ENCODE results near the gene TNFAIP2. TPM values are rescaled to one million over a fixed set of nuclear protein-coding genes. Genes with fewer than 3 reads are reported as not detected.

TNFAIP2 gene
- total and polyA plus RNA-seq, 9 of the 15 experiments (the other 6 are each of a cell fraction or from before 2014, with no cell fraction given): 22.6 to 68.6 (median 44.6) TPM

DNA sequence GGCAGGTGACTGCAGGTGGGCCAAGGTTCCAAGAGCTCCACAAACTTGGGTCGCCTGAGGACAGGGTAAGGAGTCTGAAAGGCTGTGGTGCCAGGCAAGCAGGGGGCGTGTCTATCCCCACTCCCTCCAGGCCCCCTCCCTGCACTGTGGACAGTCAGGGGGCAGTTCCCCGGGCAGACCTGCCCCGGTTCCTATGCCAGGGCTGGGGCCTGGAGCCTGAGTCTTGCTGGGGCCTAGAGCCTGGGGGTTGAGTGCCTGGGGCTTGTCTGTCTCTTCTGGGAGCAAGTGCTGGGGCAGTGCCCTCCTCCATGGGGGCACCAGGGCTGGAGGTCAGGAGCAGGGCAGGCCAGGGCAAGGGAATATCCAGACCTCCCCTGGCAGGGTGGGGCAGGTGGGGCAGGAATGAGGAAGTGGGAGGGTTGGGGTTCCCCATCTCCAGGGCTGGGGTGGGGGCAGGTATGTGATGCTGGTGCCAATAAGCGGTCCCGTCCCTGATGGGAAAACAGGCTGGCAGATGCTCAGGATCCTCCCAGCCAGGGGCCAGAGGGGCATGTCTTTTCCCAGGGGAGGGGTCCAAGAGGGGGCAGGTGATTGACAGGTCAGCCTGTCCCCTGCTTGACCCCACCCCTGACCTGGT lies 11.9 kb upstream of the TNFAIP2 start:
- peak overlapping the region in 1 of 2 experiments; percentile 87; a peak in 2 of 4 replicates for H3K9ac ChIP-seq (ENCODE audit: insufficient read depth in 1 of 2, low read depth in 2 of 2, low read length in 2 of 2)
- intact Hi-C loops (cut with micrococcal nuclease) (no loop called here), in situ Hi-C loops (cut with MboI) (no loop called here)
- H3K27me3 ChIP-seq (ENCODE audit: control insufficient read depth in 2 of 2, insufficient read depth in 2 of 2, low read length in 2 of 2): no peaks in the 10 kb centered on the region
- H4K20me1 ChIP-seq (replicated peaks; ENCODE audit: control insufficient read depth, insufficient read depth, low read length): no peaks in the 10 kb centered on the region
- H3K4me2 ChIP-seq (ENCODE audit: insufficient read depth, low read length): no peak overlapping the region
- no peaks in the 10 kb centered on the region; the same call in 1 of the 3 replicates for H3K79me2 ChIP-seq (ENCODE audit: control insufficient read depth, insufficient read depth, low read length)
- no peak for ATAC-seq
- H3K4me1 ChIP-seq (replicated peaks in 1 of 2; ENCODE audit: control insufficient read depth in 2 of 2, insufficient read depth in 2 of 2, low read length in 2 of 2): peaks cover 52 to 89% of the 10 kb centered on the region in 2 experiments
- H3K9me3 ChIP-seq (replicated peaks; ENCODE audit: control insufficient read depth, insufficient read depth, low read depth, low read length): no peaks in the 10 kb centered on the region
- no peak overlapping the region for H2AFZ ChIP-seq (ENCODE audit: low read depth, low read length)
- no peak for FAIRE-seq
- TF ChIP-seq TEAD4 (IDR thresholded peaks at IDR 0.05; ENCODE audit: low read length): no peak
- no peak for TF ChIP-seq TEAD4 (CRISPR knock-in tag; IDR thresholded peaks at IDR 0.05; ENCODE audit: borderline replicate concordance)
- peak; percentile 77 for TF ChIP-seq SPI1 (IDR thresholded peaks at IDR 0.05; ENCODE audit: borderline replicate concordance, low read depth, low read length)
- TF ChIP-seq PKNOX1 (IDR thresholded peaks at IDR 0.05): peak; percentile 49
- no peak for TF ChIP-seq PRDM10 (IDR thresholded peaks at IDR 0.05; ENCODE audit: partially characterized antibody)
- 0 out of 2 replicates have a peak, but pooled peaks have one; percentile 20 for TF ChIP-seq RBFOX2 (IDR thresholded peaks at IDR 0.05; ENCODE audit: low read depth, low read length)
- no peak for TF ChIP-seq ZNF696 (CRISPR knock-in tag; conservative IDR thresholded peaks at IDR 0.05)
- no peak for TF ChIP-seq BRD9 (IDR thresholded peaks at IDR 0.05; ENCODE audit: low read depth, partially characterized antibody)
- H3K27ac ChIP-seq (ENCODE audit: extremely low read depth, low read depth, low read length): no peak overlapping the region
- BruUV-seq (replicated peaks): no TSS peak
- no peaks in the 10 kb centered on the region for H3K36me3 ChIP-seq (ENCODE audit: control insufficient read depth, insufficient read depth, low read length)
- WGBS (ENCODE audit: insufficient coverage, low coverage, missing lambda C conversion rate): 94% methylated on average over 4 of the region's 6 CpGs
- CTCF ChIA-PET (ENCODE audit: low intra/inter-chr PET ratio): no interaction called here
- H3K4me3 ChIP-seq: no peak overlapping the region
- POLR2A ChIA-PET: interaction anchor here (0.5 to 1.3 kb wide), 3 partner anchors 11 to 279 kb away, joined by 3 to 4 read pairs (median 3); no protein-coding TSS in a partner anchor
- DNase-seq (ENCODE audit: extremely low read depth in 1 of 4, low spot score in 3 of 4): no peak
- H3K9me1 ChIP-seq (ENCODE audit: control insufficient read depth, insufficient read depth, low read length): no peaks in the 10 kb centered on the region

All from K562 (cell line).